Activated T-cell treated with anti-CD3 and anti-CD28 coated beads for 48 hours (primary cell): Measurements from ENCODE around the gene MCF2L.

Source experiments
- DNase-seq: peaks from one replicate; pipeline ENCODE4 v3.0.0-alpha.2; 2020; ENCODE audit warnings: low read depth

MCF2L gene

GRCh38 chr13:112982281-112983041 lies 13.4 kb downstream of the MCF2L start:
- DNase-seq, result no peak

- no peak for DNase-seq
Observed at GRCh38 chr13:112983042-112983305, 14.0 kb downstream of the MCF2L start.

GRCh38 chr13:112983428-112984196 lies 14.6 kb downstream of the MCF2L start:
- no peak for DNase-seq

- no peak for DNase-seq
Observed at GRCh38 chr13:112984501-112984900, 15.5 kb downstream of the MCF2L start.

- no peak for DNase-seq
Observed at GRCh38 chr13:112984954-112985802, 16.2 kb downstream of the MCF2L start.

GRCh38 chr13:112985803-112986408 lies 16.9 kb downstream of the MCF2L start:
- no peak for DNase-seq

- DNase-seq, result no peak
Observed at GRCh38 chr13:112986470-112986869, 17.5 kb downstream of the MCF2L start.

GRCh38 chr13:112986946-112987681 lies 18.1 kb downstream of the MCF2L start:
- no peak for DNase-seq

GRCh38 chr13:112987682-112988024 lies 18.6 kb downstream of the MCF2L start:
- no peak for DNase-seq

- no peak for DNase-seq
Observed at GRCh38 chr13:112990783-112991182, 21.8 kb downstream of the MCF2L start.

GRCh38 chr13:112991609-112992008 lies 22.6 kb downstream of the MCF2L start:
- DNase-seq, result no peak

GRCh38 chr13:112992931-112993680 lies 24.1 kb downstream of the MCF2L start:
- no peak for DNase-seq

- no peak for DNase-seq
Observed at GRCh38 chr13:112994084-112994780, 25.2 kb downstream of the MCF2L start.

- DNase-seq, result no peak
Observed at GRCh38 chr13:112994781-112995355, 25.9 kb downstream of the MCF2L start.

- DNase-seq, result no peak
Observed at GRCh38 chr13:112995395-112996191, 26.6 kb downstream of the MCF2L start.

GRCh38 chr13:112996671-112997091 lies 27.7 kb downstream of the MCF2L start:
- no peak for DNase-seq

GRCh38 chr13:112997188-112998130 lies 28.4 kb downstream of the MCF2L start:
- DNase-seq, result no peak
